ENCODE results near the gene PKD2L1.
"Not testable (repeated sequence)": the region's sequence is repeated elsewhere in the genome, so short reads cannot be mapped to it uniquely, and the experiment has no call there.

Gene PKD2L1

DNA sequence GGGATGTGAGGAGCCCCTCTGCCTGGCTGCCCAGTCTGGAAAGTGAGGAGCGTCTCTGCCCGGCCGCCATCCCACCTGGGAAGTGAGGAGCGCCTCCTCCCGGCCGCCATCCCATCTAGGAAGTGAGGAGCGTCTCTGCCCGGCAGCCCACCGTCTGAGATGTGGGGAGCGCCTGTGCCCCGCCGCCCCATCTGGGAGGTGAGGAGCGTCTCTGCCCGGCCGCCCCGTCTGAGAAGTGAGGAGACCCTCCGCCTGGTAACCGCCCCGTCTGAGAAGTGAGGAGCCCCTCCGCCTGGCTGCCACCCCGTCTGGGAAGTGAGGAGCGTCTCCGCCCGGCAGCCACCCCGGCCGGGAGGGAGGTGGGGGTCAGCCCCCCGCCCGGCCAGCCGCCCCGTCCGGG lies 53.1 kb downstream of the PKD2L1 start:
- not testable (repeated sequence) for DNase-seq

DNA sequence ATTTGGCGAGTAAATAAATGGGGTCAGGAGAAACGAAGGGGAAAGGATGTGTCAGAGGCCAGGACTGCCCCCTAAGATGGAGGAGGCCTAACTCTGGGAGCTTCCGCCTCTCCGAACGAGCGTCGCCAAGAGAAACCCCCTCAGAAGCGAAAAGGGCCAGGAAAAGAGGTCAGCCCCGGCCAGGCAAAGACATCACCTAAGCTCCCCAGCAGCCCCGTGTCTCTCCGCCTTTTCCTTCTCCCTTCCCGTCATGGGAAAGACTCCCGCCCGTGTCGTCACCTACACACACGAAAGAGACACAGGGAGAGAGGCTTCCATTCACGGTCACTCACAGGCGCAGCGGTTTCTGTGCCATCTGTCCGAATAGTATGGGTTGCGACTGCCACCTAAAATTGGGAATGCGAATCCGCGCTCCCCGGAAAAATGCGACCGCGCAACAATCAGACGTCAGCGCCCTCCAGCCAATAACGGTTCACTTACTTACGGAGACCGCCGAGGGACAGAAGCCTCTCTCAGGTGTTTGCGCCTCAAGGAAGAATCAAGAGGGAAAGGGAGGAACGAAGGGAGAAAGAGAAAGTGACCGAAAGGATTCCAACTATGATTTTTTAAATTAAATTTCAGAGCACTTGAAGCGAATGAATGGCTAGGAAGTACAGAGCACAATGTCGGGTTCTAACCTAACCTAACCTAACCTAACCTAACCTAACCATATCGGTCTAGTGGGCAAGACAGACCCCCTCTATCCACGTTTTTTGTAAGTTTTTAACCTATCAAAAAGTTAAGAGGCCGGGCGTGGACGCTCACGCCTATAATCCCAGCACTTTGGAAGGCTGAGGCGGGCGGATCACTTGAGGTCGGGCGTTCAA lies 62.6 kb downstream of the PKD2L1 start, which contains the start of gene CWF19L1:
CWF19L1 (minus strand) TSS at position 400 of the 866 bp plus-strand sequence; CDS start at position 355, 45 bp downstream.
- peak; percentile 74 for DNase-seq

DNA sequence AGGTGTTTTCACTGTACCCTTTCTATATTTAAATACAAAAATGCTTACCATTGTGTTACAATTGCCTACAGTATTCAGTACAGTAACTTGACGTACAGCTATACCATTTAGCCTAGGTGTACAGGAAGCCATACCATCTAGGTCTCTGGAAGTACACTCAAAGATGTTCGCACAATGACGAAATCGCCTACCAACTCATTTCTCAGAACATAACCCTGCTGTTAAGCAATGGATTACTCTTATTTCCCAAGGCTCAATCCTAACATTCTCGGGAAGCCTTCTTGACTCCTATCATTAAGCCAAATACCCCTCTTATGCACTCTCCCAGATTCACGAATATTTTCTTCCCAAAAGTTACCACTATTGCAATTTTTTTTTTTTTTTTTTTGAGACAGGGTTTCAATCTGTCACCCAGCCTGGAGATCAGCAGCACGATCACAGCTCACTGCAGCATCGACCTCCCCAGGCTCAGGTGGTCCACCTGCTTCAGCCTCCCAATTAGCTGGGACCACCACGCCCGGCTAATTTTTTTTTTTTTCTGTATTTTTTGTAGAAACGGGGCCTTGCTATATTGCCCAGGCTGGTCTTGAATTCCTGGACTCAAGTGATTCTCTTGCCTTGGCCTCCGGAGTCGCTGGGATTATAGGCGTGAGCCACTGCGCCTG lies 64.1 kb downstream of the PKD2L1 start:
- no peak for DNase-seq

DNA sequence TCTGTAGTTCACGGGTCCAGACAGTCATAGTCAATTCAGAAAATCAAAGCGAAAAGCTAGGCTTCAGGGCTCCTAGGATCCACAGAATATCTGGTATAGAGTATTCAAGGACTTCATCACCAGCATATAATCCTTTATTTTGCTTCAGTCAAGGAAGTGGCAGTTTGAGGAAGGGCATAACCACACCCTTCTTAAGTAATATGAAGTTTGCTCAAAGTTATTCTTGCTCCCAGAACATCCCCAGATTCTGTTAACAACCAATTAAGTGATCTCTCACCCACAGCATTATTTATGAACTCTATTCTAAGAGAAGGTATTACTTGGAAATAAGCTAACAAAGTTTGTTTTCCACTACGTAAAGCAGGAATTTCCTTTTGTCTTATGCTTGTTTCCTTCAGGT lies 75.8 kb downstream of the PKD2L1 start:
- no peak for DNase-seq

DNA sequence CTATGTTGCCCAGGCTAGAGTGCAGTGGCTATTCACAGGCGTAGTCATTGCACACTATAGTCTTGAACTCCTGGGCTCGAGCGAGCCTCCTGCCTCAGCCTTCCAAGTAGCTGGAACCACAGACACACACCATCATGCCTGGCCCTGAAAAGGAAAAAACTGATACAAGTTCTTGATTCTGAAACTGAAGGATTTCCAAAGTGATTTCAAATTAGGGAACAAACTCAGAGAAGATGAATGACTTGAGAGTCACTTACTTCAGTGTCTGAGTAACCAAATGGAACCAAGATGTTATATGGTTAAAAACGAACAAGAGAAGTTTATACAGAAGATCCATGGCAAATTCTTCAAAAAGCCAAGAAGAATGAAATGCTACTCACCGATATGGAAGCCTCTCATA lies 77.0 kb downstream of the PKD2L1 start:
- DNase-seq: no peak

DNA sequence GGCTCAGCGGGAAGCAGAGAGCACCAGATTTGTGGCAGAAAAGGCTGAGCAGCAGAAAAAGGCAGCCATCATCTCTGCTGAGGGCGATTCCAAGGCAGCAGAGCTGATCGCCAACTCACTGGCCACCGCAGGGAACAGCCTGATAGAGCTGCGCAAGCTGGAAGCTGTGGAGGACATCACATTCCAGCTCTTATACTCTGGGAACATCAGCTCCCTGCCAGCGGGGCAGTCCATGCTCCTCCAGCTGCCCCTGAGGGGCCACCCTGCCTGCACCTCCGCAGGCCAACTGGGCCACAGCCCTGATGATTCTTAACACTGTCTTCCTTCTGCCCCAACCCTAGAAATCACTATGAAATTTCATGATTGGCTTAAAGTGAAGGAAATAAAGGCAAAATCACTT lies 81.2 kb downstream of the PKD2L1 start:
- DNase-seq: no peak

DNA sequence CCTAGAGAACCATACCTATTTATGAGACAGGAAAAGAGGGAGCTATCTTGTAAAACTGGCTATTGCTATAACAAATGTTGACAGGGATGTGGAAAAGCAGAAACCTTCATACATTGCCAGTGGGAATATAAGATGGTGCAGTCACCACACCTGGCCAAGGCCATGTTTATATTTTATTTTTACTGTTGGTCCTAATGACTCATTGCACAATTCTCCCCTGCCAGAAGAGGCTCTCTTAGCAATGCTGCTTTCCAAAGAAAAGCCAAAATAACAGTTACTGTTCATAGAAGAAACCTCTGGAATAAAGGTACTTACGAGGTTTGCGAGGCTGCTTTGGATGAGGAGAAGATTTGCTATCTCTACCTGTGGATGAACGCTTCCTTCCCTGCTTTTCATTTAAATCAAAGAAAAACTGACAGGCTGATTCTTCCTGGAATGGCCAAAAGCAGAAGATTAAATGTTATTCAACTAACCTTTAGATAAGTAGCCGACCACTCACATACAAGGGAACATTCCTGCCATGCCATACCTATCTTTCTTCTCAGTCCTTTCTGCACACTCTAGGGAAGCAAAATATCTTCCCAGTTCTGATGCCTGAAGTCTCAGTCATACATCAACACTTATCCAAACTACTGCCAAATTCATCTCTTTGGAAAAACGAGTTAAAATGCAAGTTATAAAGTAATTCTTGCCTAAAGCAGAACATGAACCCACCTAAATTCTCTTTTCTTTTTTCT lies 84.4 kb downstream of the PKD2L1 start:
- no peak for DNase-seq

DNA sequence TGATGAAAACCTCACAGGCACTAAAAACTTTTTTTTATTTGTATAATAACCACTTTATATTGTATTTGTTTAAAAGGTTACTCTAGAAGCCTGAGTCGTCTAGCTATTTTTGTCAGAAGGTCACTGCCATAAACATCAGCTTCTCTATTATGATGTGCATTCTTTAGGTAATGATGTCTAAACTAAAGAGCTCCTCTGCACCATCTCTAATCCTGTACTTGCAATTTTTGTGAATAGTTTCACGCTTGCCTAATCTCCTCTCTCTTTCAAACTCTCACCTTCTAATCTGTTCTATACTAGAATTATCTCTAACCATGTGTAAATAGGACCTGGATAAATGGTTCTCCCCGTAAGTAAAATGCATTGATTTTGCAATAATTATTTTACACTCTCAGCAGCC lies 90.2 kb downstream of the PKD2L1 start:
- DNase-seq: no peak

DNA sequence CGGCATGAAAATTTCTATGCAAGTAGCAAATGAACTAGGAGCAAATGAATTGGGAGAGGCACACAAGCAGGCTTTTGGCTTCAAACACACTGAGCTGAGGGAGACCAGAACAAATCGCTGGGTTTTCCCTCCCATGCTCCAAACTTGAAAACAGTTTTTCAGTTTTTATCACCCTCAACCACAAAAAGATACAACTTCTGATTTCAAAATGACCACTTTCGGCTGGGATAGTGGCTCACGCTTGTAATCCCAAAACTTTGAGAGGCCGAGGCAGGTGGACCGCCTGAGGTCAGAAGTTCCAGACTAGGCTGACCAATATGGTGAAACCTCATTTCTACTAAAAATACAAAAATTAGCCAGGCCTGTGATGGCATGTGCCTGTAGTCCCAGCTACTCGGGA lies 91.6 kb downstream of the PKD2L1 start:
- DNase-seq: no peak
